T-helper 9 cell (primary cell): ENCODE results near the gene TOMM40L.

Experiments
- DNase-seq: peaks from one replicate; pipeline ENCODE4 v3.0.0-alpha.2; 2020
- total RNA-seq, 2 donors: gene quantifications; one replicate each; lab custom pipeline; 2026; lab: John Stamatoyannopoulos, UW

The TOMM40L gene
- 7.5 to 18.7 reads per million in 2 donors for total RNA-seq

DNA sequence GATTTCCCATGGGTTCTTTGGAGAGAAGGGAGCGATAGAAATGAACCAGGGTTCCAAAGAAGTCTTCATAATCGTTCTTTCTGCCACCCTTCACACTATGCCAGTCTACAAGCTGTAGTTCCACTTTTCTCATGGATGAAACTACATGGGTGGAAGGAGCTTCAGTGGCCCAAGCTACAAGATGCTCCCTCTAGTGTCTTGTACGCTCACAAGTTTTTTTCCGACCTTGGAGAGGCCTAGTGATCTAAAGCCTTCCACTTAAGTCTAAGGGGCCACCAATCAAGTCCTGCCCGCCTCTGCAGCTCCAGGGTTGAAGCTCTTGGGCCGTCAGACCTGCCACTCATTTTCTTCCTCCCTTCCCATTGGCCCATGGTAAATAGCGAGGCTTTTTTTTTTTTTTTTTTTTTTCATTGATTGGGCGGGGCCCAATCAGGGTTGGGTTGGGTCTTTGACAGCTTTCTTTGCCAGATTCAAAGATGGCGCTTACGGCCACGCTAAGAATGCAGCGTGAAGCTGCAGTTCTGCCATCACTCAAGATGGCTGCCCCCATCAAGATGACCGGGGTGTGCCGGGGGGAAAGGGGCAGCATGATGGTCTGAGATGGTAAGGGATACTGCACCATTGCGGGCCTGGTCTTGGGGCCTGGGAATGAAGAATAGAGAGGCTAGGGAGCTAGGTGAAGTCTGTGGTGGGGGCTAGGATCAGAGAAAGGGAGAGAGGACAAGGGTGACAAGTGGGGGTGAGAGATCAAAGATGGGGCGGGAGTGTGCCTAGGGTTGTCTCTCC lies at the start of gene TOMM40L:
TSS of gene TOMM40L (plus strand) at position 527 of the 786 bp plus-strand sequence. CDS start 430 bp downstream, outside the sequence.
- peak; percentile 75 for DNase-seq

DNA sequence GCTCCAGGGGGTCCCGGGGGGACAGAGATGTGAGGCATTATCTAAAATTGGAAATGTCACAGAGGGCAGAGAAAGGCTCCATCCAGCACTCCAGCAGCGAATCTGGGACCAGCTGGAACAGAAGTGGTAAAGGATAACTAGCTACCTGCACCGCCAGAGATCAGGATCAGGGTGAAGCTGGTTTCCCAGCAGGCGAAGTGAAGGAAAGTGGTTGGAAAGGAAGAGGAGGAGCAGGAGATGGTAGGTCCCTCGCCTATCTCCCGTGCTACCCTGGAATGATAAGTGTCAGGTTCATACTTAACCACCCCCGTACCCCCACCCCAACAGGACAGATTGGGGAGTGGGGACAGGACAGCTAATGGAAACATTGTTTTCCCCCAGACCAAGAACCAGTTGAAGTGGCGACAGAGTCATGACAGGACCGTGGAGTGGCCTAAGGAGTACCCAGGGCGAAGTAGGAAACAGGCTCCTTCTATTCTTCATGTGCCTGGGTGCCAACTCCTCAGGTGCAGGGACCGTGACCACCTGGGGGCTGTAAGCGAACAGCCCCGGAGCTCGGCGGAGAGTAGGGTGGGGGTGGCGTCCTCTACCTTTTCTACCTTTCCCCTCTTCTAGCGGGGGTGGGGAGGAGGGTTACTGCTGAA lies 49.3 kb upstream of the TOMM40L start:
- no peak for DNase-seq

GRCh38 chr1:161177112-161177935 lies 48.5 kb upstream of the TOMM40L start, which contains the start of gene B4GALT3:
Gene B4GALT3 (minus strand): TSS chr1:161177507. CDS start chr1:161176060, 1,447 bp downstream.
- DNase-seq = peak; percentile 97

DNA sequence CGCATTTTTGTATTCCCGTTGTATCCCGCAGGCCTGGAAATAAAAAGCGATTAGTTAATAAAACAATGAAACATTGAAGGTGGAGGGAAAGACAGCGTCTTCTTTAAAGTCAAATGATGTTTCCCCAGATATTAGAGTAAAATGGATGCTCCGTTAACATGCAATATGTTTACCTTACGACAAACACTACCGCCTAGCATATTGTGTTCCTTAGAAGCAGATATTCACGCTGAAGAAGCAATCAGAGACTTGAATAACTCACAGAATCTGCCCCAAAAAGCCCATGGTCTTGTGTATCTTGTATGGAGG lies 48.0 kb upstream of the TOMM40L start:
- no peak for DNase-seq

DNA sequence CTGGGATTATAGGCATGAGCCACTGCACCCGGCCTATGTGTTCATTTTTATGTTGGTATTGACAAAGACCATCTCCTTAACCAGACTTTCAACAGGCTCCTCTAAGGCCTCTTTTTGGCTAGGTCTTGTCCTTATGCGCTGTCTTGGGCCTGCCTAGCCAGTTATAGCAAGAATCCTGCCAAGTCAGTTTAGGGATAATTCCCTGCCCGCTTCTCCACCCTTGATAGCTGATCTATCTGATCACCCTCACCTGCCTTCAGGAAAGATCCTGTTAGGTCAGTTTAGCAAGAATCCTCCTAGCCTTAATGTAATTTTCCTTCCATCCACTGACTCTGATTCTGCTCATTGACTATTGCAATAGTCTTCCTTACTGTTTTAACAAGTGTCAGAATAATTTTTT lies 46.2 kb upstream of the TOMM40L start:
- DNase-seq = no peak

GRCh38 chr1:161180639-161181038 lies 45.2 kb upstream of the TOMM40L start:
- no peak for DNase-seq

GRCh38 chr1:161182214-161182613 lies 43.6 kb upstream of the TOMM40L start:
- DNase-seq = no peak

GRCh38 chr1:161185282-161185682 lies 40.6 kb upstream of the TOMM40L start:
- peak; percentile 60 for DNase-seq

- DNase-seq = no peak
Observed at GRCh38 chr1:161185732-161186311, 40.0 kb upstream of the TOMM40L start.

DNA sequence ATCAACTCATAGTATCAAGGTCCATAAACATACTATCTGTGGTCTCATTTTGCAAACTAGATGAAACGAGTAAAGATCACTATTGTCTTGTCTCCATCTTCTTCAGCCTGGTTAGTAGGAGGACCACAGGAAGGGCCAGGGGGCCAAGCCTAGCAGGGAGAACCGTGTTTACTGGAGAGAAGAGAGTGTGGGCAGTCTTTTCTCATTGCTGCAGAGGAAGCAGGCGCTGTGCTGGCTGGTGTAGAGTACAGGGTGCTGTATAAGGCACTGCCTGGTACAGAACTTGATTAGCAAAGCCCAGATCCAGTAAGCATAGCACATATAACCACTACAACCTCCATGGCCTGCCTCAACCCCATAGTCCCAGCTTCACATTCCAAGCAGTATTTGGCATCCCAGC lies 38.5 kb upstream of the TOMM40L start:
- DNase-seq = no peak

GRCh38 chr1:161188381-161188780 lies 37.5 kb upstream of the TOMM40L start:
- DNase-seq = no peak

- no peak for DNase-seq
Observed at GRCh38 chr1:161189036-161189435, 36.8 kb upstream of the TOMM40L start.

- no peak for DNase-seq
Observed at GRCh38 chr1:161190962-161191521, 34.8 kb upstream of the TOMM40L start.

GRCh38 chr1:161191971-161192370 lies 33.9 kb upstream of the TOMM40L start:
- DNase-seq = no peak

GRCh38 chr1:161192476-161193465 lies 33.1 kb upstream of the TOMM40L start:
- DNase-seq = peak; percentile 47

DNA sequence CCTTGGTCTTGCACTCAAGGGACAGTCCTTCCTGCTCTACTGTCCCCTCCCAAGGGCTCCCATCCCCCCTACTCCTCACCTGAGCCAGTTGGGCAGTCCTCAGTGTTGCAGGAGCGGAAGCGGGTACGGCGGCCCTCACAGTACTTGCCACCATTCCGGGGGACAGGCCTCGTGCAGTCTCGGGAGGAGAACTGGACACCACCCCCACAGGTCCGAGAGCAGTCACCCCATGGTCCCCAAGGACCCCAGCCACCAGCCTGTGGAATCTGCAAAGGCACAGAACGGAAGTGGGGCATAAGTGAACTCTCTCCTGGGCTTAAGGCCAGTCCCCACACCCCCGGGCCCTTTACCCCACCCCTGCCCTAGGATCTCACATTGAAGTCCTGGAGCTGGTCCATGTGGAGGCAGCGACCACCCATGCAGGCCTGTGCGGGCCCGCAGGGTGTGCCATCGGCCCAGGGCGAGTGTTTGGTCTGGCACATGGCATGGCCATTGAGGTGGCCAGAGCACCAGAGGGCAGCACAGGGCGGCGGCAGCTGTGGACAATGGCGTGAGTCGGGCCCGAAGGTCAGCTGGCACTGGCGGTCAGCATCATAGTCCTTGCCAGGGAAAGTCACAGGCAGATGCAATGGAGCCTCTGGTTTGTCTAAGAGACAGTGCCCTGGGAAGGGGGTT lies 32.2 kb upstream of the TOMM40L start:
- no peak for DNase-seq

DNA sequence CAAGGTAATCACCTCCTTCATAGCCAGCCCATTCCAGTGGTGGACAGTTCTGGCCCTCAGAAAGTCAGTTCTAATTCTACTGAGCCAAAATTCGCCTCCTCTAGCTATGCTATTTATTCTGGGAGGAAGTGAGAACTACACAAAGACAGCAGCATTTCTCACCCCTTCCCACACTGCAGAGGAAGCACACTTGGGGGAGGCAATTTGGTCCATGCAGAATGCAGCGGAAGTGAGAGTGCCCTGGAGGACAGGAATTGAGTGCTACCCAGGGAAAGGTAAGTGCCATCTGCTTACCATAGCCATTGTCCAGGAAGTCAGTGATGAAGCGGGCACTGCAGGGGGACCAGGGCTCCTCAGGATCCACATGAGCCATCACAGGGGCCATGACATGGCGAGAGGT lies 30.7 kb upstream of the TOMM40L start:
- no peak for DNase-seq

DNA sequence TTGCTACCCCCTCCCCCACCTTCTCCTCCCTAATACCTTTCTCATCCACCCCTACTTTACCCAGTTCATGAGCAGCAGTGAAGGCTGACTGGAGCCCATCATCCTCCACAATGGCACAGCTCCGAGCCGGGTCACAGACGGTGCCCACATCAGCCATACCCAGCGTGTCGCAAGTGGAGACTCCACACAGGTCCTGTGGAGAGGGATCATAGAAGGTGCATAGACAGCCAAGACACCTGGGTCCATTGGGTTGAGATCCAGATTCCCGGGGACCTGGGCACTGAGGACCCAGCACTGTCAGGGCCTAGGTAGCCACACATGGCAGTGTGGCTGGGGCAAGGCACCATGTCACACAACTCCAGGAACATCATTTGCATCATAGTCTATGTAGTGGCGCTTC lies 29.7 kb upstream of the TOMM40L start:
- no peak for DNase-seq

DNA sequence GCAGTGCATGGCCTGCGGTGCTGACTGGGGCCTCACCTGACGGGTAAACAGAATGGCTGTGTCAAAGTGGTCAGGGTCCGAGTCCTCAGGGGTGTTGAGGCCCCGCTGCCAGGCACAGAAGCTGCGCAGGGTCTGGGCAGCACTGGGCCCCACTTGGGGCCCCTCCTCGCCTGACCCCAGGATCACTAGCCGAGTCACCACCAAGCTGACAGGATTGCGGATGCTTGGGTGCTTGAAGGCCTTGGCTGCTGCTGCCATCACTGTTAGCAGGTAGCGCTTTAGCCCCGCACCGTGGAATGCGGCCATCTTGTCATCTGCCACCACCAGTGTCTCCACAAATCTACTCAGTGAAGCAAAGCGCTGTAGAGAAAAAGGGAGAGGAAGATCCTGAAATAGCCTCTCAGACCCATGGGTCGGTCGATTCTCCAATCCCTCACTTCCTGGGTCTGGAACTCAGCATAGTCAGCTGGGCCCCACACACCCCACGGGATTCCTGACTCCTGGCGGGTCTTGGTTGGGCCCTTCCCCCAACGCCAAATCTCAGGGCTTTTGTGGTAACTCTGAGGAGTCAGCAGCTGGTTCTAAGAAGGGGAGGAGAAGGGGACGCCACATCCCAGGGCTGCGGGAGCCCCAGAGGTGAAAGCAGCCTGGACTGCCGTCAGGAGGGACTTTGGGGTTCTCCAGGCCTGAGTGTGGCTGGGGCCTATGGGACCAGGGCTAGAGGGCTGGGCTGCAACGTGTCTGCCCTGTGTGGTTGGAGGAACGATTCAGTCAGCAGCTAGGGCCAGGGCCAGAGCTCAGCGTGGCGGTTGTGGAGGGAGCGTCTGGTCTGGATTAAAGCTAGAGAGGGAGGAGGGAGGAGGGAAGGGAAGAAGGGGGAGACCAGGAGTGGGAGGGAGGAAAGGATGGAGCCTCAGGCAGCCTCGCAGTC lies 29.1 kb upstream of the TOMM40L start:
- no peak for DNase-seq
